H1 (cell line): ENCODE results near the gene FAM83G. TPM values are rescaled to one million over a fixed set of nuclear protein-coding genes. Genes with fewer than 3 reads are reported as not detected.

Experiments used
- CTCF ChIA-PET: fragments of 300-600 bp; sonication (Branson Sonifier 250); formaldehyde crosslinking; loops from one replicate; lab custom pipeline; 2021; ENCODE audit not compliant: partially characterized antibody; lab: Charles Lee
- POLR2A ChIA-PET: fragments of 300-600 bp; sonication (Branson Sonifier 250); formaldehyde crosslinking; loops from one replicate; lab custom pipeline; 2021; ENCODE audit warnings: inconsistent platforms; ENCODE audit not compliant: partially characterized antibody; lab: Charles Lee
- DNase-seq, 2 experiments: peaks; one replicate each; pipeline versions ENCODE4 v3.0.0 to v3.0.0-alpha.2; 2010 to 2022; ENCODE audit warnings: low spot score in 2 of 2, low read depth in 1 of 2, mixed read lengths in 1 of 2
- FAIRE-seq: peaks from 2 replicates; lab custom pipeline; 2011; peaks lifted over from hg19 to GRCh38; lab: Jason Lieb, UNC
- H2AFZ ChIP-seq: 2 replicates; pipeline ENCODE4 v1.8.1; 2012; ENCODE audit warnings: low read length, inconsistent platforms
- H2AK5ac ChIP-seq: 2 replicates; pipeline ENCODE4 v1.6.1; 2013; ENCODE audit warnings: low read depth, low read length
- H2BK120ac ChIP-seq: replicated peaks from 2 replicates; pipeline ENCODE3; 2013; ENCODE audit warnings: low read depth, low read length, inconsistent platforms
- H2BK12ac ChIP-seq: 2 replicates; pipeline ENCODE4 v1.6.1; 2013; ENCODE audit warnings: low read depth, low read length
- H2BK15ac ChIP-seq: 2 replicates; pipeline ENCODE4 v1.6.1; 2013; ENCODE audit warnings: low read length
- H2BK20ac ChIP-seq: 2 replicates; pipeline ENCODE4 v1.6.1; 2013; ENCODE audit warnings: low read length
- H2BK5ac ChIP-seq: 2 replicates; pipeline ENCODE4 v1.6.1; 2013; ENCODE audit warnings: low read depth, low read length
- H3K14ac ChIP-seq: 2 replicates; pipeline ENCODE4 v1.6.1; 2013; ENCODE audit warnings: inconsistent platforms; ENCODE audit not compliant: insufficient read length
- H3K18ac ChIP-seq: 2 replicates; pipeline ENCODE4 v1.6.1; 2013; ENCODE audit warnings: low read length; ENCODE audit errors: extremely low read depth
- H3K23ac ChIP-seq: 2 replicates; pipeline ENCODE4 v1.6.1; 2013; ENCODE audit warnings: inconsistent platforms; ENCODE audit not compliant: insufficient read length
- H3K23me2 ChIP-seq: 2 replicates; pipeline ENCODE4 v1.6.1; 2013; ENCODE audit warnings: low read depth, low read length
- H3K27ac ChIP-seq: 2 replicates; pipeline ENCODE4 v1.6.1; 2011; ENCODE audit warnings: low read depth, low read length, inconsistent platforms
- H3K27me3 ChIP-seq, 4 experiments: replicated peaks in 1 of 4; 1 replicate in 1 of 4; 2 replicates in 3 of 4; pipeline versions ENCODE4 v1.6.1 to v1.8.1; 2011 to 2013; ENCODE audit warnings: low read length in 3 of 4, mild to moderate bottlenecking in 3 of 4, inconsistent platforms in 2 of 4, mixed read lengths in 2 of 4, moderate library complexity in 1 of 4; ENCODE audit not compliant: control insufficient read depth in 3 of 4, insufficient read depth in 3 of 4; ENCODE audit errors: extremely low read depth in 1 of 4
- H3K36me3 ChIP-seq, 4 experiments: 2 replicates each; pipeline versions ENCODE4 v1.6.1 to v1.8.1; 2011 to 2013; ENCODE audit warnings: mild to moderate bottlenecking in 4 of 4, low read length in 3 of 4, moderate library complexity in 2 of 4, control low read depth in 1 of 4, inconsistent platforms in 1 of 4; ENCODE audit not compliant: insufficient read depth in 4 of 4, control insufficient read depth in 2 of 4
- H3K4ac ChIP-seq: replicated peaks from 2 replicates; pipeline ENCODE3; 2013; ENCODE audit warnings: low read length, low read depth, mixed read lengths, inconsistent platforms; ENCODE audit not compliant: insufficient read length
- H3K4me1 ChIP-seq, 4 experiments: replicated peaks in 1 of 4; 1 replicate in 1 of 4; 2 replicates in 3 of 4; pipeline versions ENCODE4 v1.6.1 to v1.8.1; 2011 to 2013; ENCODE audit warnings: low read length in 3 of 4, inconsistent platforms in 2 of 4, mixed read lengths in 1 of 4; ENCODE audit not compliant: insufficient read depth in 4 of 4, control insufficient read depth in 3 of 4
- H3K4me2 ChIP-seq, 2 experiments: 2 replicates each; pipeline versions ENCODE4 v1.6.1 to v1.8.1; 2011 to 2013; ENCODE audit warnings: low read depth in 2 of 2, low read length in 2 of 2, control low read depth in 1 of 2, inconsistent platforms in 1 of 2, mild to moderate bottlenecking in 1 of 2; ENCODE audit not compliant: insufficient read depth in 1 of 2
- H3K4me3 ChIP-seq, 4 experiments: fragments of 200-600, 300-600 bp in 1 of 4; sonication (generic), shearing (Covaris generic), sonication (Bioruptor Twin) in 1 of 4; 2 replicates each; pipeline versions ENCODE4 v1.5.1 to v1.8.1; 2011 to 2016; ENCODE audit warnings: low read length in 4 of 4, low read depth in 3 of 4, control low read depth in 2 of 4, inconsistent platforms in 2 of 4, mild to moderate bottlenecking in 2 of 4, mixed read lengths in 1 of 4, moderate library complexity in 1 of 4; ENCODE audit not compliant: insufficient read depth in 2 of 4; ENCODE audit errors: extremely low read depth in 1 of 4
- H3K56ac ChIP-seq: replicated peaks from 2 replicates; pipeline ENCODE3; 2013; ENCODE audit warnings: low read depth, mild to moderate bottlenecking, mixed read lengths, low read length, inconsistent platforms; ENCODE audit not compliant: insufficient read length
- H3K79me1 ChIP-seq: 2 replicates; pipeline ENCODE4 v1.6.1; 2013; ENCODE audit warnings: low read depth, low read length, control low read depth
- H3K79me2 ChIP-seq, 2 experiments: 2 replicates each; pipeline versions ENCODE4 v1.6.1 to v1.8.1; 2012 to 2013; ENCODE audit warnings: low read length in 2 of 2, mild to moderate bottlenecking in 2 of 2, inconsistent platforms in 1 of 2; ENCODE audit not compliant: insufficient read depth in 2 of 2, control insufficient read depth in 1 of 2
- H3K9ac ChIP-seq, 4 experiments: replicated peaks in 1 of 4; 1 replicate in 1 of 4; 2 replicates in 3 of 4; pipeline versions ENCODE4 v1.6.1 to v1.8.1; 2011 to 2013; ENCODE audit warnings: low read depth in 3 of 4, low read length in 3 of 4, control low read depth in 2 of 4, mild to moderate bottlenecking in 2 of 4, moderate library complexity in 2 of 4, inconsistent platforms in 1 of 4; ENCODE audit errors: extremely low read depth in 1 of 4
- H3K9me3 ChIP-seq, 2 experiments: 2 replicates each; pipeline versions ENCODE4 v1.6.1 to v1.8.1; 2012 to 2013; ENCODE audit warnings: mild to moderate bottlenecking in 2 of 2, moderate library complexity in 2 of 2, control low read depth in 1 of 2, inconsistent platforms in 1 of 2, low read depth in 1 of 2, low read length in 1 of 2, mixed read lengths in 1 of 2; ENCODE audit not compliant: insufficient read depth in 2 of 2
- H4K20me1 ChIP-seq, 2 experiments: replicated peaks in 1 of 2; 2 replicates each; pipeline versions ENCODE3 to v1.8.1; 2011 to 2013; ENCODE audit warnings: inconsistent platforms in 2 of 2, low read length in 2 of 2, mild to moderate bottlenecking in 1 of 2; ENCODE audit not compliant: insufficient read depth in 2 of 2, control insufficient read depth in 1 of 2
- H4K5ac ChIP-seq: 2 replicates; pipeline ENCODE4 v1.6.1; 2013; ENCODE audit warnings: low read length, low read depth, mixed read lengths, inconsistent platforms; ENCODE audit not compliant: insufficient read length
- H4K8ac ChIP-seq: 2 replicates; pipeline ENCODE4 v1.8.0; 2013; ENCODE audit warnings: mild to moderate bottlenecking, moderate library complexity, low read length, inconsistent platforms; ENCODE audit not compliant: insufficient read depth; ENCODE audit errors: extremely low read depth
- H4K91ac ChIP-seq: replicated peaks from 2 replicates; pipeline ENCODE3; 2013; ENCODE audit warnings: low read length, mixed read lengths, inconsistent platforms; ENCODE audit not compliant: insufficient read length
- BRCA1 ChIP-seq: IDR thresholded peaks from 2 replicates; pipeline ENCODE4 v1.6.1; 2012; ENCODE audit warnings: low read depth, low read length, improper control_type of control experiment
- CBX5 ChIP-seq: fragments of 300-800, 300-1000 bp; sonication (generic); IDR thresholded peaks from 2 replicates; pipeline ENCODE4 v1.7.1; 2016; ENCODE audit warnings: antibody characterized with exemption, low read length, low read depth
- CTCF ChIP-seq, 3 experiments: IDR thresholded peaks; 1 replicate in 2 of 3; 2 replicates in 1 of 3; pipeline versions ENCODE4 v1.5.1 to v1.6.1; 2011; ENCODE audit warnings: low read length in 3 of 3, mild to moderate bottlenecking in 3 of 3, inconsistent platforms in 2 of 3, low read depth in 1 of 3, moderate library complexity in 1 of 3; ENCODE audit not compliant: insufficient read depth in 1 of 3; ENCODE audit errors: control extremely low read depth in 1 of 3
- HDAC2 ChIP-seq, 2 experiments: fragments of 300-600 bp in 1 of 2; sonication (generic) in 1 of 2; IDR thresholded peaks; 2 replicates each; pipeline ENCODE4 v1.6.1; 2011 to 2012; ENCODE audit warnings: low read depth in 2 of 2, low read length in 2 of 2, mild to moderate bottlenecking in 2 of 2, moderate library complexity in 2 of 2, borderline replicate concordance in 1 of 2, inconsistent platforms in 1 of 2
- POLR2AphosphoS5 ChIP-seq: IDR thresholded peaks from 2 replicates; pipeline ENCODE4 v1.6.1; 2011; ENCODE audit warnings: low read depth, low read length
- RAD21 ChIP-seq, 2 experiments: IDR thresholded peaks in 1 of 2; conservative IDR thresholded peaks in 1 of 2; 2 replicates each; pipeline ENCODE4 v1.6.1; 2011; ENCODE audit warnings: low read depth in 2 of 2, low read length in 2 of 2, improper control_type of control experiment in 1 of 2, inconsistent platforms in 1 of 2, mild to moderate bottlenecking in 1 of 2, moderate library complexity in 1 of 2
- SAP30 ChIP-seq: fragments of 300-600 bp; sonication (generic); IDR thresholded peaks from 2 replicates; pipeline ENCODE4 v1.7.1; 2012; ENCODE audit warnings: low read length, moderate library complexity, mild to moderate bottlenecking, inconsistent platforms; ENCODE audit not compliant: insufficient read depth, insufficient replicate concordance
- WGBS, 2 experiments: shearing (Covaris generic) in 1 of 2; methylation state at CpG; one replicate each; pipeline versions ENCODE4 v1.1.6 to v1.1.7; 2013 to 2015; ENCODE audit warnings: low lambda C conversion rate in 2 of 2, mixed read lengths in 2 of 2, inconsistent platforms in 1 of 2, low coverage in 1 of 2, missing lambda C conversion rate in 1 of 2; ENCODE audit not compliant: insufficient replicate concordance in 2 of 2, insufficient coverage in 1 of 2, insufficient read length in 1 of 2; ENCODE audit errors: extremely low coverage in 1 of 2, missing lambda C conversion rate in 1 of 2; 5-methylcytosine and 5-hydroxymethylcytosine counted together
- polyA plus RNA-seq, 7 experiments: library from polyadenylated mRNA; depleted of rRNA in 3 of 7; stranded (reverse) in 5 of 7; unstranded in 2 of 7; fragments of >200 nt in 5 of 7; fragments of 200-250 nt in 2 of 7; gene quantifications; 1 replicate in 5 of 7; 2 replicates in 1 of 7; 4 replicates in 1 of 7; pipeline versions ENCODE4 v1.2.1 to v1.2.3, GENCODE V29; 2011 to 2013; ENCODE audit warnings: missing spikeins in 2 of 7, mixed read lengths in 2 of 7
- total RNA-seq: library from RNA; stranded (reverse); fragmentation: NEBNext Ultra II Directional; extraction: Animal tissue kit (Norgen Biotek cat#: 25700); gene quantifications from 2 replicates; pipeline ENCODE4 v1.2.1, GENCODE V29; 2021

Gene FAM83G
- total and polyA plus RNA-seq, 2 of the 8 experiments (the other 6 are each of a cell fraction or from before 2014, with no cell fraction given): 15.4 to 29.0 TPM

GRCh38 chr17:18951941-18952842 is 52.4 kb downstream of the FAM83G start, which contains the start of gene SLC5A10:
SLC5A10 (plus strand) TSS chr17:18952165; CDS start chr17:18952206, 41 bp downstream.
- TF ChIP-seq CBX5 (no peak), RAD21 (IDR thresholded peaks at IDR 0.05 in 1 of 2, conservative IDR thresholded peaks at IDR 0.05 in 1 of 2; ENCODE audit: low read depth in 2 of 2, low read length in 2 of 2) (peak; percentile 47 to 68), POLR2AphosphoS5 (no peak), BRCA1 (no peak), SAP30 (no peak), HDAC2 (IDR thresholded peaks at IDR 0.05; ENCODE audit: borderline replicate concordance in 1 of 2, low read depth in 2 of 2, low read length in 2 of 2) (no peak), CTCF (IDR thresholded peaks at IDR 0.05; ENCODE audit: control extremely low read depth in 1 of 3, insufficient read depth in 1 of 3, low read depth in 1 of 3, low read length in 3 of 3) (peak; percentile 53 to 67 (median 62))
- TF ChIP-seq, all 59 proteins: peak for 2
- H3K4me2 ChIP-seq: no peak within 1 kb of the TSS
- H4K8ac ChIP-seq: no peak within 1 kb of the TSS; the same call in 1 of the 2 replicates
- H3K18ac ChIP-seq: no peak within 1 kb of the TSS
- no peak within 1 kb of the TSS for H3K4me3 ChIP-seq
- H2BK15ac ChIP-seq: peak within 1 kb of the TSS; percentile 61; the same call in 1 of the 2 replicates
- no peaks in the 10 kb centered on the region for H3K27me3 ChIP-seq
- POLR2A ChIA-PET: interaction anchor here (0.7 kb wide), 1 partner anchor 14 kb away, joined by 4 read pairs; no protein-coding TSS in a partner anchor
- H3K14ac ChIP-seq: no peak within 1 kb of the TSS
- CTCF ChIA-PET: interaction anchor here (0.6 to 1.6 kb wide), 8 partner anchors 9 to 68 kb away, joined by 3 to 11 read pairs (median 4); no protein-coding TSS in a partner anchor
- no peaks in the 10 kb centered on the region for H3K79me1 ChIP-seq
- H3K4ac ChIP-seq: no peak within 1 kb of the TSS
- no peaks in the 10 kb centered on the region for H3K36me3 ChIP-seq
- H3K23me2 ChIP-seq: no peaks in the 10 kb centered on the region
- no peak within 1 kb of the TSS for H3K23ac ChIP-seq
- no peak within 1 kb of the TSS for H3K56ac ChIP-seq
- peak within 1 kb of the TSS; percentile 16; the same call in 1 of the 2 replicates for H2AK5ac ChIP-seq
- peak within 1 kb of the TSS; percentile 73; the same call in 1 of the 2 replicates for H2AFZ ChIP-seq
- DNase-seq: no peak
- no peaks in the 10 kb centered on the region for H4K20me1 ChIP-seq
- H2BK120ac ChIP-seq: no peak within 1 kb of the TSS
- no peak within 1 kb of the TSS for H4K5ac ChIP-seq
- H4K91ac ChIP-seq: peak within 1 kb of the TSS; percentile 35
- H3K9ac ChIP-seq: no peak within 1 kb of the TSS
- no peak within 1 kb of the TSS; the same call in 1 of the 2 replicates for H2BK5ac ChIP-seq
- no peaks in the 10 kb centered on the region; a peak in 1 of 7 replicates for H3K4me1 ChIP-seq
- H3K79me2 ChIP-seq: no peaks in the 10 kb centered on the region
- H3K9me3 ChIP-seq: no peaks in the 10 kb centered on the region
- H3K27ac ChIP-seq: no peak within 1 kb of the TSS
- H2BK20ac ChIP-seq: peak within 1 kb of the TSS; percentile 43; the same call in 1 of the 2 replicates
- FAIRE-seq: no peak
- WGBS, 2 experiments: 93% methylated on average over 16 of the region's 17 CpGs; no CpG with 5 or more reads in 1 of the 2 experiments
- H2BK12ac ChIP-seq: peak within 1 kb of the TSS; percentile 84; the same call in 1 of the 2 replicates
